DOHH2 (cell line): Measurements from ENCODE around the gene KRT8.

Experiments used
- H3F3A ChIP-seq: fragments of 200-600 bp; sonication (generic), shearing (Covaris generic); 2 replicates; pipeline ENCODE4 v1.6.0; 2016; ENCODE audit warnings: antibody characterized with exemption, mild to moderate bottlenecking; ENCODE audit not compliant: control insufficient read depth, insufficient read depth
- H3K27ac ChIP-seq: fragments of 200-600 bp; sonication (generic); 2 replicates; pipeline ENCODE4 v1.5.1; 2014; ENCODE audit warnings: low read depth, mild to moderate bottlenecking, low read length, moderate library complexity
- H3K27me3 ChIP-seq: fragments of 200-600 bp; sonication (generic); 2 replicates; pipeline ENCODE4 v1.6.1; 2014; ENCODE audit warnings: mild to moderate bottlenecking, low read length, mixed read lengths; ENCODE audit not compliant: control insufficient read depth
- H3K36me3 ChIP-seq: fragments of 200-600 bp; sonication (generic); 2 replicates; pipeline ENCODE4 v1.6.1; 2014; ENCODE audit warnings: mild to moderate bottlenecking, low read length, moderate library complexity, mixed read lengths; ENCODE audit not compliant: control insufficient read depth
- H3K4me1 ChIP-seq: fragments of 200-600 bp; sonication (generic); 2 replicates; pipeline ENCODE4 v1.6.1; 2014; ENCODE audit warnings: mild to moderate bottlenecking, low read length, mixed read lengths; ENCODE audit not compliant: control insufficient read depth
- H3K4me2 ChIP-seq: fragments of 200-600 bp; sonication (generic); 2 replicates; pipeline ENCODE4 v1.6.0; 2014; ENCODE audit warnings: mild to moderate bottlenecking, low read length, moderate library complexity
- H3K4me3 ChIP-seq: fragments of 200-600 bp; sonication (generic); 2 replicates; pipeline ENCODE4 v1.5.1; 2014; ENCODE audit warnings: mild to moderate bottlenecking, low read length, mixed read lengths
- H3K79me2 ChIP-seq: fragments of 200-600 bp; sonication (generic); 2 replicates; pipeline ENCODE4 v1.6.1; 2014; ENCODE audit warnings: mild to moderate bottlenecking, low read length, mixed read lengths; ENCODE audit not compliant: control insufficient read depth
- H3K9me2 ChIP-seq: fragments of 200-600 bp; sonication (generic); replicated peaks from 2 replicates; pipeline ENCODE4 v1.6.1; 2014; ENCODE audit warnings: mild to moderate bottlenecking, low read length, mixed read lengths; ENCODE audit not compliant: control insufficient read depth
- H3K9me3 ChIP-seq: fragments of 200-600 bp; sonication (generic); 2 replicates; pipeline ENCODE4 v1.6.1; 2014; ENCODE audit warnings: antibody characterized with exemption, low read length, mixed read lengths; ENCODE audit not compliant: control insufficient read depth, insufficient read depth
- H4K20me1 ChIP-seq: fragments of 200-600 bp; sonication (generic); 2 replicates; pipeline ENCODE4 v1.6.0; 2014; ENCODE audit warnings: low read depth, mild to moderate bottlenecking, antibody characterized with exemption, low read length, moderate library complexity; ENCODE audit not compliant: control insufficient read depth, insufficient read depth
- CTCF ChIP-seq: fragments of 200-600 bp; sonication (generic); IDR thresholded peaks from one replicate; pipeline ENCODE4 v1.5.1; 2014; ENCODE audit warnings: antibody characterized with exemption, mild to moderate bottlenecking, low read depth, low read length; ENCODE audit not compliant: poor library complexity, severe bottlenecking
- EZH2phosphoT487 ChIP-seq: fragments of 200-600 bp; sonication (generic); IDR thresholded peaks from 2 replicates; pipeline ENCODE4 v1.6.1; 2017; ENCODE audit warnings: borderline replicate concordance, mild to moderate bottlenecking, antibody characterized with exemption, low read length, moderate library complexity, mixed read lengths

The KRT8 gene

GRCh38 chr12:52918351-52918750 is 13.5 kb upstream of the KRT8 start:
- 0 out of 2 replicates have a peak, but pooled peaks cover 3% of the 10 kb centered on the region for H3K27me3 ChIP-seq
- H3K4me1 ChIP-seq = no peaks in the 10 kb centered on the region
- H3K27ac ChIP-seq = no peak overlapping the region
- TF ChIP-seq EZH2phosphoT487 (no peak), CTCF (no peak)
- no peaks in the 10 kb centered on the region for H3K9me2 ChIP-seq
- no peaks in the 10 kb centered on the region for H4K20me1 ChIP-seq
- no peaks in the 10 kb centered on the region for H3K79me2 ChIP-seq
- no peak overlapping the region for H3K4me2 ChIP-seq
- no peaks in the 10 kb centered on the region for H3K36me3 ChIP-seq
- H3K4me3 ChIP-seq = no peak overlapping the region
- no peaks in the 10 kb centered on the region for H3K9me3 ChIP-seq
- no peaks in the 10 kb centered on the region for H3F3A ChIP-seq

DNA sequence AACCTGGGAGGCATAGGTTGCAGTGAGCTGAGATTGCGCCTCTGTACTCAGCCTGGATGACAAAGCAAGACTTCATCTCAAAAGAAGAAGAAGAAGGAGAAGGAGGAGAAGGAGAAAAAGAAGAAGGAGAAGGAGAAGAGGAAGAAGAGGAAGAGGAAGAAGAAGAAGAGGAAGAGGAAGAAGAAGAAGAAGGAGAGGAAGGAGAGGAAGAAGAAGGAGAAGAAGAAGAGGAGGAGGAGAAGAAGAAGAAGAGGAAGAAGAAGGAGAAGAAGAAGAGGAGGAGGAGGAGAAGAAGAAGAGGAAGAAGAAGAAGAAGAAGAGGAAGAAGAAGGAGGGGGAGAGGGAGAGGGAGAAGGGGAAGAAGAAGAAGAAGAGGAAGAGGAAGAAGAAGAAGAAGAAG is 12.9 kb upstream of the KRT8 start:
- no peak for TF ChIP-seq EZH2phosphoT487
- no peak for TF ChIP-seq CTCF
- no peaks in the 10 kb centered on the region for H3F3A ChIP-seq
- 0 out of 2 replicates have a peak, but pooled peaks cover 3% of the 10 kb centered on the region for H3K27me3 ChIP-seq
- H3K36me3 ChIP-seq = no peaks in the 10 kb centered on the region
- no peak overlapping the region for H3K27ac ChIP-seq
- H4K20me1 ChIP-seq = no peaks in the 10 kb centered on the region
- no peak overlapping the region for H3K4me3 ChIP-seq
- no peaks in the 10 kb centered on the region for H3K9me3 ChIP-seq
- H3K79me2 ChIP-seq = no peaks in the 10 kb centered on the region
- no peaks in the 10 kb centered on the region for H3K9me2 ChIP-seq
- no peaks in the 10 kb centered on the region for H3K4me1 ChIP-seq
- H3K4me2 ChIP-seq = no peak overlapping the region

- Histone ChIP-seq H3K79me2 (no peaks in the 10 kb centered on the region), H3K4me2 (no peak overlapping the region), H3K9me3 (no peaks in the 10 kb centered on the region), H4K20me1 (no peaks in the 10 kb centered on the region), H3K4me3 (no peak overlapping the region), H3K27ac (no peak overlapping the region), H3K9me2 (no peaks in the 10 kb centered on the region), H3K36me3 (no peaks in the 10 kb centered on the region), H3F3A (no peaks in the 10 kb centered on the region), H3K4me1 (no peaks in the 10 kb centered on the region), H3K27me3 (0 out of 2 replicates have a peak, but pooled peaks cover 6% of the 10 kb centered on the region)
- TF ChIP-seq EZH2phosphoT487 (no peak), CTCF (no peak)
Measured at GRCh38 chr12:52916216-52916615, 11.3 kb upstream of the KRT8 start.

DNA sequence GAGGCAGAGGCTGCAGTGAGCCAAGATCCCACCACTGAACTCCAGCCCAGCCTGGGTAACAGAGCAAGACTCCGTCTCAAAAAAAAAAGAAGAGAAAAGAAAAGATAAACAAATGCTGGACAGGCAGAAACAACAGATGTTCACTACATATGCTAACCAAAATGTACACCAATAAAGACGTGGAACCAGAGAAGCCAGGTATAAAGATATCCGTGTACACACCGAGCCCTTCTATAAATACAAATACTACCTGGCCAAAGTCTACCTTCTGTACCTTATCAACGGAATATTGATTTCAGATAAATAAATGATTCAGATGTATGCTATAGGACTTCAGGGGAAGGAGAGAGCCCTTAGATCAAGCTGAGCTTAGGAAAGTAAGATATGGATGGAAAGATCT is 10.8 kb upstream of the KRT8 start:
- no peak for TF ChIP-seq CTCF
- Histone ChIP-seq H3K4me3 (no peak overlapping the region), H3F3A (no peaks in the 10 kb centered on the region), H3K79me2 (no peaks in the 10 kb centered on the region), H3K9me2 (no peaks in the 10 kb centered on the region), H3K4me1 (no peaks in the 10 kb centered on the region), H3K27ac (no peak overlapping the region), H3K36me3 (no peaks in the 10 kb centered on the region), H3K27me3 (0 out of 2 replicates have a peak, but pooled peaks cover 3% of the 10 kb centered on the region), H3K9me3 (no peaks in the 10 kb centered on the region), H4K20me1 (no peaks in the 10 kb centered on the region), H3K4me2 (no peak overlapping the region)
